GM12878 (cell line): Measurements from ENCODE around the gene TSPO. TPM values are rescaled to one million over a fixed set of nuclear protein-coding genes. Genes with fewer than 3 reads are reported as not detected.

Experiments
- ATAC-seq: fragments of 200-7000 bp; cut with Tn5 transposase; 3 replicates; pipeline ENCODE4 v1.9.1; 2020; ENCODE audit warnings: mild to moderate bottlenecking, moderate library complexity
- BruUV-seq: library from RNA; stranded (reverse); fragments of 400-500 nt; replicated peaks from 2 replicates; lab custom pipeline; 2021; lab: Mats Ljungman, UMichigan
- CTCF ChIA-PET: fragments of 300-600 bp; sonication (Branson Sonifier 250); formaldehyde crosslinking; extraction: SDS; loops from one replicate; lab custom pipeline; 2021; ENCODE audit warnings: inconsistent platforms; lab: Yijun Ruan, JAX
- POLR2A ChIA-PET: fragments of 350-600 bp; formaldehyde crosslinking; extraction: SDS; loops from one replicate; lab custom pipeline; 2021; ENCODE audit warnings: inconsistent platforms; lab: Charles Lee
- RAD21 ChIA-PET: fragments of 300-600 bp; sonication (Branson Sonifier 250); formaldehyde crosslinking; loops from one replicate; lab custom pipeline; 2023; ENCODE audit warnings: antibody characterized with exemption; ENCODE audit not compliant: unreplicated experiment; lab: Charles Lee
- SMC1A ChIA-PET: fragments of 300-600 bp; sonication (Branson Sonifier 250); formaldehyde crosslinking; loops from one replicate; lab custom pipeline; 2023; ENCODE audit not compliant: unreplicated experiment, uncharacterized antibody; lab: Charles Lee
- DNase-seq: peaks from one replicate; pipeline ENCODE4 v3.0.0-alpha.2; 2011; ENCODE audit warnings: low read depth, low spot score
- FAIRE-seq: peaks from 3 replicates; lab custom pipeline; 2011; peaks lifted over from hg19 to GRCh38; lab: Jason Lieb, UNC
- H2AFZ ChIP-seq: 2 replicates; pipeline ENCODE4 v1.6.0; 2011; ENCODE audit warnings: low read depth, low read length, control low read depth; ENCODE audit not compliant: control insufficient read depth
- H3K27ac ChIP-seq: 2 replicates; pipeline ENCODE4 v1.5.1; 2011; ENCODE audit warnings: control low read depth; ENCODE audit not compliant: control insufficient read depth, insufficient read depth
- H3K27me3 ChIP-seq, 2 experiments: replicated peaks in 1 of 2; 2 replicates each; pipeline versions ENCODE4 v1.6.0 to v1.6.1; 2011; ENCODE audit warnings: low read length in 1 of 2; ENCODE audit not compliant: control insufficient read depth in 2 of 2, insufficient read depth in 2 of 2
- H3K36me3 ChIP-seq, 2 experiments: 2 replicates each; pipeline ENCODE4 v1.5.1; 2011; ENCODE audit warnings: low read length in 1 of 2; ENCODE audit not compliant: control insufficient read depth in 2 of 2, insufficient read depth in 2 of 2
- H3K4me1 ChIP-seq: 2 replicates; pipeline ENCODE4 v1.6.1; 2011; ENCODE audit warnings: mild to moderate bottlenecking, low read length, moderate library complexity, mixed read lengths; ENCODE audit not compliant: control insufficient read depth, insufficient read depth
- H3K4me2 ChIP-seq: 2 replicates; pipeline ENCODE4 v1.6.0; 2011; ENCODE audit warnings: control low read depth; ENCODE audit not compliant: control insufficient read depth, insufficient read depth
- H3K4me3 ChIP-seq: fragments of 200-600 bp; sonication (generic); 2 replicates; pipeline ENCODE4 v1.5.1; 2016
- H3K79me2 ChIP-seq: 2 replicates; pipeline ENCODE4 v1.6.0; 2011; ENCODE audit warnings: low read length; ENCODE audit not compliant: control insufficient read depth, insufficient read depth
- H3K9ac ChIP-seq: 2 replicates; pipeline ENCODE4 v1.8.0; 2011; ENCODE audit warnings: low read length, control low read depth, mixed read lengths; ENCODE audit not compliant: control insufficient read depth, insufficient read depth
- H3K9me3 ChIP-seq: replicated peaks from 3 replicates; pipeline ENCODE4 v1.5.1; 2011; ENCODE audit warnings: mild to moderate bottlenecking, low read length; ENCODE audit not compliant: control insufficient read depth, insufficient read depth
- H4K20me1 ChIP-seq: 2 replicates; pipeline ENCODE4 v1.6.0; 2011; ENCODE audit not compliant: control insufficient read depth, insufficient read depth
- BCL11A ChIP-seq: IDR thresholded peaks from 2 replicates; pipeline ENCODE4 v1.6.1; 2011; ENCODE audit warnings: low read depth, low read length
- CHD4 ChIP-seq: fragments of 200-600 bp; sonication (generic); IDR thresholded peaks from 2 replicates; pipeline ENCODE4 v1.6.1; 2016; ENCODE audit warnings: mild to moderate bottlenecking
- EGR1 ChIP-seq, 2 experiments: IDR thresholded peaks; 1 replicate in 1 of 2; 2 replicates in 1 of 2; pipeline ENCODE4 v1.6.1; 2011 to 2012; ENCODE audit warnings: low read depth in 2 of 2, low read length in 2 of 2, borderline replicate concordance in 1 of 2, mild to moderate bottlenecking in 1 of 2, moderate library complexity in 1 of 2
- HDAC2 ChIP-seq: fragments of 200-600 bp; sonication (generic); IDR thresholded peaks from 2 replicates; pipeline ENCODE4 v1.6.1; 2017
- MYC ChIP-seq: IDR thresholded peaks from 2 replicates; pipeline ENCODE4 v1.6.1; 2011; ENCODE audit warnings: mild to moderate bottlenecking, low read length, moderate library complexity, inconsistent platforms; ENCODE audit not compliant: insufficient read depth, insufficient replicate concordance, insufficient read length, severe bottlenecking
- NR2C2 ChIP-seq: IDR thresholded peaks from 2 replicates; pipeline ENCODE4 v1.6.1; 2011; ENCODE audit warnings: borderline replicate concordance, low read depth; ENCODE audit not compliant: control insufficient read depth, insufficient read length
- RB1 ChIP-seq: fragments of 450-650 bp; formaldehyde crosslinking; IDR thresholded peaks from 2 replicates; pipeline ENCODE4 v1.6.1; 2017; ENCODE audit warnings: mild to moderate bottlenecking, borderline replicate concordance
- SIX5 ChIP-seq: IDR thresholded peaks from 2 replicates; pipeline ENCODE4 v1.6.1; 2011; ENCODE audit warnings: mild to moderate bottlenecking, low read depth, low read length, moderate library complexity; ENCODE audit not compliant: severe bottlenecking
- SMARCA5 ChIP-seq: fragments of 450-650 bp; IDR thresholded peaks from 2 replicates; pipeline ENCODE4 v1.6.1; 2017; ENCODE audit warnings: mild to moderate bottlenecking
- SPI1 ChIP-seq: IDR thresholded peaks from 2 replicates; pipeline ENCODE4 v1.6.1; 2011; ENCODE audit warnings: low read depth, mild to moderate bottlenecking, low read length, moderate library complexity, borderline replicate concordance; ENCODE audit not compliant: insufficient read depth
- ZBED1 ChIP-seq: IDR thresholded peaks from 2 replicates; pipeline ENCODE4 v1.6.1; 2016; ENCODE audit warnings: borderline replicate concordance
- ZNF217 ChIP-seq: fragments of 450-650 bp; IDR thresholded peaks from 2 replicates; pipeline ENCODE4 v1.6.1; 2017; ENCODE audit warnings: antibody characterized with exemption, mild to moderate bottlenecking
- ZNF384 ChIP-seq: IDR thresholded peaks from 2 replicates; pipeline ENCODE4 v1.6.1; 2012; ENCODE audit warnings: low read depth, mild to moderate bottlenecking, low read length, improper control_type of control experiment, borderline replicate concordance
- WGBS: methylation state at CpG from one replicate; pipeline ENCODE4 v1.1.6; 2016; ENCODE audit warnings: low lambda C conversion rate; ENCODE audit not compliant: insufficient replicate concordance, insufficient coverage; ENCODE audit errors: missing lambda C conversion rate; 5-methylcytosine and 5-hydroxymethylcytosine counted together
- in situ Hi-C: fragments of 300-500 bp; cut with MboI; formaldehyde crosslinking; loops from 9 replicates; pipeline ENCODE4 v1.14.3; 2018; ENCODE audit warnings: mixed read lengths
- intact Hi-C: fragments of 100-400 bp; cut with micrococcal nuclease; formaldehyde crosslinking; loops from one replicate; pipeline ENCODE4 v1.14.2; 2022; ENCODE audit not compliant: unreplicated experiment
- polyA plus RNA-seq, 11 experiments: library from polyadenylated mRNA; depleted of rRNA in 4 of 11; unstranded in 6 of 11; stranded (reverse) in 5 of 11; fragments of >200 nt; fragmentation: Nextera tagmentation in 4 of 11; fragmentation: Illumina TruSeq in 1 of 11; extraction: Ambion mirVana in 4 of 11; extraction: Trizol in 1 of 11; gene quantifications; 1 replicate in 1 of 11; 2 replicates in 10 of 11; pipeline versions ENCODE4 v1.2.1 to v1.2.3, GENCODE V29; 2011 to 2016; ENCODE audit warnings: inconsistent platforms in 2 of 11, missing spikeins in 2 of 11, low read depth in 1 of 11
- total RNA-seq, 4 experiments: library from RNA; depleted of rRNA in 3 of 4; stranded (reverse); fragments of >200 nt in 3 of 4; fragmentation: Illumina TruSeq in 1 of 4; extraction: Trizol in 1 of 4; gene quantifications; 2 replicates each; pipeline versions ENCODE4 v1.2.1 to v1.2.3, GENCODE V29; 2013 to 2021
- TF ChIP-seq, protein P1 (sequence below): fragments of 450-650 bp; IDR thresholded peaks from 2 replicates; pipeline ENCODE4 v1.6.1; 2017; ENCODE audit warnings: low read depth, mild to moderate bottlenecking, moderate library complexity
- TF ChIP-seq, protein P2 (sequence below): IDR thresholded peaks from 2 replicates; pipeline ENCODE4 v1.6.1; 2012; ENCODE audit warnings: low read length, inconsistent platforms

The TSPO gene
- total and polyA plus RNA-seq, 10 of the 15 experiments (the other 5 are each of a cell fraction or from before 2014, with no cell fraction given): 1.4 to 50.5 (median 18.8) TPM

DNA sequence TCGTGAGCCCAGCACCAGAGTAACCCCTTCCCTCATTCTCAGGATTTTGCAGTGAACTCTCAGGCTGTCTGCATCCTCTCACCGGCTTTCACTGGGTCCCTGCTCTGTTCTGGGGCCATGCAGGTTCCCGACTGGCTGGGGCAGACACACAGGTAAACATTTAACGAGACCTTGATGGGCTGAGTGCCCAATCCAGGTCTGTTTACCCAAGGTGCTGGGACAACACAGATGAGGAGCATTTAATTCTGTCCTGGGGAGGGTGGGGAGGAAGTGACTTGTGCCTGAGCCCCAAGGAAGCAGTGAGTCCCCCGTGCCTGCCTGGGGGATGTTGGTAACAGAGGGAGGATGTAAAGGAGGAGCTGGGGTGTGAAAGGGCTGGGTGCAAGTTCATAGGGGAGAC, 36.4 kb upstream of the TSPO start:
- POLR2A ChIA-PET: no interaction called here
- Histone ChIP-seq H3K9ac (no peak overlapping the region), H4K20me1 (no peaks in the 10 kb centered on the region), H3K79me2 (no peaks in the 10 kb centered on the region), H3K9me3 (no peaks in the 10 kb centered on the region), H3K27ac (no peak overlapping the region), H3K4me1 (peaks cover 36% of the 10 kb centered on the region), H3K4me3 (no peak overlapping the region), H3K27me3 (peaks cover 0 to 6% of the 10 kb centered on the region in 2 experiments; a peak in 3 of 4 replicates), H2AFZ (no peak overlapping the region), H3K4me2 (no peak overlapping the region), H3K36me3 (no peaks in the 10 kb centered on the region)
- no peak for FAIRE-seq
- CTCF ChIA-PET: interaction anchor here (1.2 kb wide), 1 partner anchor 21 kb away, joined by 3 read pairs; no protein-coding TSS in a partner anchor
- no peak for DNase-seq
- no TSS peak for BruUV-seq
- WGBS: 2% methylated on average over 5 of the region's 5 CpGs
- RAD21 ChIA-PET: no interaction called here
- in situ Hi-C loops (no loop called here), intact Hi-C loops (no loop called here)
- SMC1A ChIA-PET: no interaction called here
- ATAC-seq: no peak
- no peak for TF ChIP-seq EGR1 (IDR thresholded peaks at IDR 0.05; ENCODE audit: borderline replicate concordance in 1 of 2, low read depth in 2 of 2, low read length in 2 of 2)
- 0 out of 2 replicates have a peak, but pooled peaks have one; percentile 4 for TF ChIP-seq SPI1
- TF ChIP-seq ZBED1: no peak
- TF ChIP-seq NR2C2: no peak

DNA sequence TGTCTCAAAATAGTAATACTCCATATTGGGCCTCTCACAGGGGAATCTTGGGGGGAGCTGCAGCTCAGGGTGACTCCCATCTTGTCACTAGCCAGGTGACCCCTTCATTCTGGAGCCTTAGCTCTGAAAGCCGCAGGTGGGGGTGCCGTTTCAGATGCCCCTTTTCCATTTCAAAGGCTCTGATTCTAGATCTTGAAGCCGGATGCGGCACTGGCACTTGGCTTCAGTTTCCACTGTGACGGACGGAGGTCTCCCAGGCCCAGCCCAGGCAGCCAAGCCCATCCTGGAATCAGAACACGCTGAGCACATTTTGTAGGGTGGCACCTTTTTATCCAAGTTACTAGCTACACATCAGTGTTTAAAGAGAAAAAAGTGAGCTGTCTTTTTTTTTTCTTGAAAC, 34.4 kb upstream of the TSPO start:
- DNase-seq (no peak), FAIRE-seq (no peak), ATAC-seq (no peak)
- CTCF ChIA-PET: no interaction called here
- no peak overlapping the region for H2AFZ ChIP-seq
- H3K9me3 ChIP-seq: no peaks in the 10 kb centered on the region
- POLR2A ChIA-PET: interaction anchor here (0.7 kb wide), 1 partner anchor 14 kb away, joined by 5 read pairs; no protein-coding TSS in a partner anchor
- peaks cover 0 to 3% of the 10 kb centered on the region in 2 experiments; a peak in 1 of 4 replicates for H3K27me3 ChIP-seq
- H4K20me1 ChIP-seq: no peaks in the 10 kb centered on the region
- in situ Hi-C loops (no loop called here), intact Hi-C loops (no loop called here)
- no peaks in the 10 kb centered on the region for H3K79me2 ChIP-seq
- RAD21 ChIA-PET: no interaction called here
- no peaks in the 10 kb centered on the region for H3K36me3 ChIP-seq
- WGBS: 97% methylated on average over 7 of the region's 7 CpGs
- BruUV-seq: no TSS peak
- SMC1A ChIA-PET: interaction anchor here (0.6 kb wide), 1 partner anchor 15 kb away, joined by 3 read pairs; no protein-coding TSS in a partner anchor
- no peak overlapping the region for H3K4me2 ChIP-seq
- H3K4me3 ChIP-seq: no peak overlapping the region
- no peak overlapping the region for H3K27ac ChIP-seq
- H3K9ac ChIP-seq: no peak overlapping the region
- peaks cover 39% of the 10 kb centered on the region for H3K4me1 ChIP-seq
- TF ChIP-seq BCL11A: no peak
- no peak for TF ChIP-seq CHD4
- TF ChIP-seq RB1: no peak
- no peak for TF ChIP-seq ZNF384
- no peak for TF ChIP-seq HDAC2
- TF ChIP-seq ZNF217: no peak
- TF ChIP-seq, protein P1, sequence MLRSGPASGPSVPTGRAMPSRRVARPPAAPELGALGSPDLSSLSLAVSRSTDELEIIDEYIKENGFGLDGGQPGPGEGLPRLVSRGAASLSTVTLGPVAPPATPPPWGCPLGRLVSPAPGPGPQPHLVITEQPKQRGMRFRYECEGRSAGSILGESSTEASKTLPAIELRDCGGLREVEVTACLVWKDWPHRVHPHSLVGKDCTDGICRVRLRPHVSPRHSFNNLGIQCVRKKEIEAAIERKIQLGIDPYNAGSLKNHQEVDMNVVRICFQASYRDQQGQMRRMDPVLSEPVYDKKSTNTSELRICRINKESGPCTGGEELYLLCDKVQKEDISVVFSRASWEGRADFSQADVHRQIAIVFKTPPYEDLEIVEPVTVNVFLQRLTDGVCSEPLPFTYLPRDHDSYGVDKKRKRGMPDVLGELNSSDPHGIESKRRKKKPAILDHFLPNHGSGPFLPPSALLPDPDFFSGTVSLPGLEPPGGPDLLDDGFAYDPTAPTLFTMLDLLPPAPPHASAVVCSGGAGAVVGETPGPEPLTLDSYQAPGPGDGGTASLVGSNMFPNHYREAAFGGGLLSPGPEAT: no peak
- TF ChIP-seq SMARCA5: no peak
- TF ChIP-seq, protein P2, sequence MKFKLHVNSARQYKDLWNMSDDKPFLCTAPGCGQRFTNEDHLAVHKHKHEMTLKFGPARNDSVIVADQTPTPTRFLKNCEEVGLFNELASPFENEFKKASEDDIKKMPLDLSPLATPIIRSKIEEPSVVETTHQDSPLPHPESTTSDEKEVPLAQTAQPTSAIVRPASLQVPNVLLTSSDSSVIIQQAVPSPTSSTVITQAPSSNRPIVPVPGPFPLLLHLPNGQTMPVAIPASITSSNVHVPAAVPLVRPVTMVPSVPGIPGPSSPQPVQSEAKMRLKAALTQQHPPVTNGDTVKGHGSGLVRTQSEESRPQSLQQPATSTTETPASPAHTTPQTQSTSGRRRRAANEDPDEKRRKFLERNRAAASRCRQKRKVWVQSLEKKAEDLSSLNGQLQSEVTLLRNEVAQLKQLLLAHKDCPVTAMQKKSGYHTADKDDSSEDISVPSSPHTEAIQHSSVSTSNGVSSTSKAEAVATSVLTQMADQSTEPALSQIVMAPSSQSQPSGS: no peak
- TF ChIP-seq MYC: no peak
- no peak for TF ChIP-seq SIX5
